HUDEP-2 (cell line): Measurements from ENCODE around the gene MCRIP2.

Experiments used
- DNase-seq, 76 experiments: peaks; one replicate each; lab custom pipeline; 2025; ENCODE audit not compliant: unreplicated experiment in 76 of 76; lab: John Stamatoyannopoulos, UW

Gene MCRIP2

DNA sequence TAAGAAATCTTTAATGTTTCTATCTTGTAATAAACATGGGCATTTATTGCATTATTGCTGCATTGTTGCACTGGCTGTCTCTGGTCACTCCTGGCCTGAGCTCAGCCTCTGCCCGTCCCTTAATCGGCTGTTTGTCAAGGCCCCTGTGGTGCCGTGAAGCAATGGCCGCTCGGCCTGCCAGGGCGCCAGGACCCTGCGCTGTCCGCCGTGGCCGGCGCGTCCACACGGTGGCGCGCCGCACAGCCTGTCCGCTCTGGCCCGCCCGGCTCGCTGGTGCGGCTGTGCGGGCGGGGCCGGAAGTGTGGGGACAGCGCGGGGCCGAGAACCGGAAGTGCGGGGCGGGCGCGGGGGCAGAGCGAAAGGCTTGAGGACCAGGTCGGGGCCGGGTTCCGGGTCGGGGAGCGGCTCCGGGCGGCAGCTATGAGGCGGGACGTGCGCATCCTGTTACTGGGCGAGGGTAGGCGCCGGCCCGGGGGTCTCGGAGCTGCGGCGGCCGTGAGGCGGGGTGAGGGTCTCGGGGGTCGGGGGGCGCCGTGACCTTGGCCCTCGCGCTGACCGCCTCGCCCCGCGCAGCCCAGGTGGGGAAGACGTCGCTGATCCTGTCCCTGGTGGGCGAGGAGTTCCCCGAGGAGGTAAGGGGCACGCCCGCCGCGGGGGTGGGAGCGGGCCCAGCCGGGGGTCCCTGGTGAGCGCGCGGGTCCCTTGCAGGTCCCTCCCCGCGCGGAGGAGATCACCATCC lies 26.3 kb downstream of the MCRIP2 start, which contains the start of gene RHOT2:
Gene RHOT2 (plus strand): TSS at position 353 of the 739 bp plus-strand sequence. CDS start 68 bp downstream, at position 421.
- DNase-seq, result peak in 72 of 76 experiments; percentile 38 to 93 (median 85)

DNA sequence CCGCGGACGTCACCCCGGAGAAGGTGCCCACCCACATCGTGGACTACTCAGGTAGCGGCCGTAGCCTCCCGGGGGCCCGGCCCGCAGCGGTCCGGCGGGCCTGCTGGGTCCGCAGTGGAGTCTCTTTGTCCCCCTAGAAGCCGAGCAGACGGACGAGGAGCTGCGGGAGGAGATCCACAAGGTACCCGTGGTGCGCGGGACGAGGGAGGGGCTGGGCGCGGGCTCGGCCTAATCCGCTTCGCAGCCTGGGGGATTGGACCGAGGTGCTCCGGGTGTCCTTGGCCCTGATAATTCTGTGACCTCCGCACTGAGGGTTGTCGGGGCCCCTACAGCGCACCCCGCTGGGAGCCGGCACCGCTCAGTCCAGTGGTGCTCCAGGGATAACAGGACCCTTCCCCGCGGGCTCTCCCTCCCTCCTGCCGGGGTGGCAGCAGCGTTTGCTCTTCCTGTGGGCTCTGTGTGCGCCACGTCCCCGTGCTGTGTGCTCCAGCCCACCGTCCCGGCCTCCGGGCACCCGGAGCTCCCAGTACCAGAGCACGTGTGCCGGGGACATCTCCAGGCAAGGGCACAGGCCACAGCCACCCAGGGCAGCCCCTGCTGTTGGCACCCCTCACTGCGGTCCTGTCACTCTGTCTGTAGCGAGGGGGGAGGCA lies 27.0 kb downstream of the MCRIP2 start:
- DNase-seq, result peak in 2 of 76 experiments; percentile 17 to 38

DNA sequence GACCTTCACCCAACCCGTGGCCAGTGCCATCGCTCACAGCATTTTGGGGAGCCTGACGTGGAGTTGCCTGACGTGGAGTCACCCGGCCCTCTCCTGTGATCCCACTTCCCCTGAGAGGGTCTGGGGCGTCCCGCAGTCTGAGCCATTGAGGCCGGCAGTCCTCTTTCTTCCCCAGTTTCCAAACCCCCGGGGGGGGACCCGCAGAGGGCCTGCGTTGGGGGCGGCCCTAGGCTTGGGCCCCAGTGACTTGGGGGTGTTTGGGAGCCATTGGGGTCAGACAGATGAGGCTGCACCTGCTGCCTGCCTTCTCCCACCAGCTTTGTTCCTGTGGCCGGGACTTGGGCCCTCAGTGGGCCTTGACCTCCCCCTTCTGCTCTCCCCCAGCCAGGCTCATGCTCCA lies 28.0 kb downstream of the MCRIP2 start:
- no peak for DNase-seq

DNA sequence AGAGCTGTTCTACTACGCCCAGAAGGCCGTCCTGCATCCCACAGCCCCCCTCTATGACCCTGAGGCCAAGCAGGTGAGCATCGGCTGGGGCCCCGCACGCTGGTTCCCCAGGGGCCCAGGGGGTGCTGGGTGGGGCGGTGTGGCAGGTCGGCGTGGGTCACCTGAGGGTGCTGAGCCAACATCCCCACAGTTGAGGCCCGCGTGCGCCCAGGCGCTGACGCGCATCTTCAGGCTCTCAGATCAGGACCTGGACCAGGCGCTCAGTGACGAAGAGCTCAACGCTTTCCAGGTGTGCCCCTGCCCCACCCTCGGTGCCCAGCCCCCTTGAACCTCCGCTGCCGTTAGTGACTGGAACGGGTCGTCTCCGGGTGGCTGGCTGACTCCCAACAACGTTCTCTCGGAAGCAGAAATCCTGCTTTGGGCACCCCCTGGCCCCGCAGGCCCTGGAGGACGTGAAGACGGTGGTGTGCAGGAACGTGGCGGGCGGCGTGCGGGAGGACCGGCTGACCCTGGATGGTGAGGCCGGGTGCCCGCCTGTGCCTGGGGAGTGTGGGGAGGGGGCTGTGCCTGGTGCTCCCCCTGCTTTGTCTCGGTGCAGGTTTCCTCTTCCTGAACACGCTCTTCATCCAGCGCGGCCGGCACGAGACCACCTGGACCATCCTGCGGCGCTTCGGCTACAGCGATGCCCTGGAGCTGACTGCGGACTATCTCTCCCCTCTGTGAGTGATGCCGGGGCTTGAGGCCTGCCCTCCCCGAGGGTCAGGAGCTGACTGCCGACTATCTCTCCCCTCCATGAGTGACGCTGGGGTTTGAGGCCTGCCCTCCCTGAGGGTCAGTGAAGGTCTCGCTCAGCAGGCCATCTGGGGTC lies 29.1 kb downstream of the MCRIP2 start:
- no peak for DNase-seq

DNA sequence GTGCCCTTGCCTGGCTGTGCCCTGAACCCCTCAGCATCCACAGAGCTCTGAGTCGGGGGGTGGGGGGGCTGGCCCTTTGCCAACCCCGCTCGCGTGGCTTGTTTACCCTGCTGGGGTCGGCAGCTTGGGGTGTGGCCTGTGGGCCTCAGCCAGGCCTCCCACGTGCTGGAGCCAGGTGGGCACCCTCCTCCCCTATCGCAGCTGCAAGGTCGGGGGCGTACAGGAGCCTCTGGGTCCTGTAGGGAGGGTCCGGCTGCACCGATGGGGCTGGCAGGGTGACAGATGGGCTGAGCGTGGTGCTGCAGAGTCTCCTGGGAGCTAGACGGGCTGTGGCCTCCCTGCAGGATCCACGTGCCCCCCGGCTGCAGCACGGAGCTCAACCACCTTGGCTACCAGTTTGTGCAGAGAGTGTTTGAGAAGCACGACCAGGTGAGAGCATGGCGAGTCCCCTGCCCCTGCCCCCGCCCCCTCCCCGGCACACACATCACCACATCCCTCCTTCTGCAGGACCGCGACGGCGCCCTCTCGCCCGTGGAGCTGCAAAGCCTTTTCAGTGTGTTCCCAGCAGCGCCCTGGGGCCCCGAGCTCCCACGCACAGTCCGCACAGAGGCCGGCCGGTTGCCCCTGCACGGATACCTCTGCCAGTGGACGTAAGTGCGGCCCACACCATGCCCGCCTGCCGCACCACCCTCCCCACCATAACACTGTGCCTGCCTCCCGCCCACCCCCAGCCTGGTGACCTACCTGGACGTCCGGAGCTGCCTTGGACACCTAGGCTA lies 29.9 kb downstream of the MCRIP2 start:
- DNase-seq, result no peak

DNA sequence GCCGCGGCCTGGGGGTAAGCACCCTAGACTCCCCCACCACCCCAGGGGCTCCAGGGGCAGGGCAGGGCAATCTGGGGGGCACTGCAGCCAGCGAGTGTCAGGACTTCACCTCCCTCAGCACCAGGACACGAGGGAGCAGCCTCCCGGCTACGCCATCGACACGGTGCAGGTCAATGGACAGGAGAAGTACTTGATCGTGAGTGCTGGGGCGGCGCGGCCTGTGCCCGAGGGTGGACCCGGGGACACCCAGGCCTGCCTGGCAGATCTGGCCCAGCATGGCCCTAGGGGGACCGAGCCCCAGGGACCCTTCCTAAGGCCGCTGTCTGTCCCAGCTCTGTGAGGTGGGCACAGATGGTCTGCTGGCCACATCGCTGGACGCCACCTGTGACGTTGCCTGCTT lies 30.7 kb downstream of the MCRIP2 start:
- no peak for DNase-seq

DNA sequence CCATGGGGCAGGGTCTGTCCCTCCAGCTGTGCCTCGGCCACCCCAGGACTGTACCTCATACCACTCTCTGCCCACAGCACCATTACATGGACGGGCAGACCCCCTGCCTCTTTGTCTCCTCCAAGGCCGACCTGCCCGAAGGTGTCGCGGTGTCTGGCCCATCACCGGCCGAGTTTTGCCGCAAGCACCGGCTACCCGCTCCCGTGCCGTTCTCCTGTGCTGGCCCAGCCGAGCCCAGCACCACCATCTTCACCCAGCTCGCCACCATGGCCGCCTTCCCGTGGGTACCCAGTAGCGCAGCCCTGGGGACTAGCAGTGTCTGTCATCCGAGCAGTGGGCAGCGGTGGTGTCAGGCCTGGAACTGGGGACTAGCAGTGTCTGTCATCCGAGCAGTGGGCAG lies 31.2 kb downstream of the MCRIP2 start:
- DNase-seq, result no peak

DNA sequence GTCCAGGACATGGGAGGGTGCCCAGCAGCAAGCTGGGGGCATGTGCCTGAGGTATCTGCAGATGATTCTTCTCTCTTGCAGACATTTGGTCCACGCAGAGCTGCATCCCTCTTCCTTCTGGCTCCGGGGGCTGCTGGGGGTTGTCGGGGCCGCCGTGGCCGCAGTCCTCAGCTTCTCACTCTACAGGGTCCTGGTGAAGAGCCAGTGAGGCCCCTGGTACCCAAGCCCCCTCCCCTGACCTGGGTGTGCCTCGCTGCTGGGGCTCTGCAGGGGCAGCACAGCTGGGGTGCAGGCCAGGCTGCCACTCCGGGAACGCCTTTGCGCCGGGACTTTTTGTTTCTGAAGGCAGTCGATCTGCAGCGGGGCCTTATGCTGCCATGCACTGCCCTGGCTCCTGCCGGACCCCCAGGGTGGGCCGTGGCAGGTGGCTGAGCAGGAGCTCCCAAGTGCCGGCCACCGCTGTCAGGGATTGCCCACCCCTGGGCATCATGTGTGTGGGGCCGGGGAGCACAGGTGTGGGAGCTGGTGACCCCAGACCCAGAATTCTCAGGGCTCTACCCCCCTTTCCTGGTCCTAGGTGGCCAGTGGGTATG lies 31.9 kb downstream of the MCRIP2 start:
- DNase-seq, result no peak

DNA sequence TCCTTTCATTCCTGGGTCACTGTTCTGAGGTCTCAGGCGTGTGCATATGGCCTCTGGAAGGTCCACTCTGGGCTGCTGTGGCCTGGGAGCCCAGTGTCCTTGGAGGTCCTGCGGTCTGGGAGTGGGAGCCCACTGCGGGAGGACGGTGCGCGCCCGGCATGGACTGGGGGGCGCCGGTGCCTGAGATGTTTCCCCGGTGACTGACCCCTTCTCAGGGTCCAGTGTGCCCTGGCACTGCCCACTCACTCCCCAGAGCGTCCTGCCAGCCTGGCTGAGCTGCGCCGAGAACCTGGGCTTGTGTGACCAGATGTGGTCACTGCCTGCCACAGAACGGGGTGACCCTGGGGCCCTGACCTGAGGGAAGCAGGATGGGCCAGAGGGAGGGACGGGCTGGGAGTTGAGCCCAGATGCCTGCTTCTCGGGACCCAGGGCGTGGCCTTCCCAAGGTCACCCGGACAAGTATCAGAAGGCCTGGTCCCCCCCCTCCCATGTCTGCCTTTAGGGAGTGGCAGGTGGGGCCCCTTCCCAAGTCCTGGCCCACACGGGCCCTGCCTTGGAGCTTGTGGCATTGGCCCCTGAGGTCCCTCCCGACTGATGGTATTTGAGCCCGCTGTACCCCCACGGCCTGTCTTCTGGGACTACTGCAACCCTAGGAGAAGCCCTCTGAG lies 32.7 kb downstream of the MCRIP2 start:
- DNase-seq, result no peak

DNA sequence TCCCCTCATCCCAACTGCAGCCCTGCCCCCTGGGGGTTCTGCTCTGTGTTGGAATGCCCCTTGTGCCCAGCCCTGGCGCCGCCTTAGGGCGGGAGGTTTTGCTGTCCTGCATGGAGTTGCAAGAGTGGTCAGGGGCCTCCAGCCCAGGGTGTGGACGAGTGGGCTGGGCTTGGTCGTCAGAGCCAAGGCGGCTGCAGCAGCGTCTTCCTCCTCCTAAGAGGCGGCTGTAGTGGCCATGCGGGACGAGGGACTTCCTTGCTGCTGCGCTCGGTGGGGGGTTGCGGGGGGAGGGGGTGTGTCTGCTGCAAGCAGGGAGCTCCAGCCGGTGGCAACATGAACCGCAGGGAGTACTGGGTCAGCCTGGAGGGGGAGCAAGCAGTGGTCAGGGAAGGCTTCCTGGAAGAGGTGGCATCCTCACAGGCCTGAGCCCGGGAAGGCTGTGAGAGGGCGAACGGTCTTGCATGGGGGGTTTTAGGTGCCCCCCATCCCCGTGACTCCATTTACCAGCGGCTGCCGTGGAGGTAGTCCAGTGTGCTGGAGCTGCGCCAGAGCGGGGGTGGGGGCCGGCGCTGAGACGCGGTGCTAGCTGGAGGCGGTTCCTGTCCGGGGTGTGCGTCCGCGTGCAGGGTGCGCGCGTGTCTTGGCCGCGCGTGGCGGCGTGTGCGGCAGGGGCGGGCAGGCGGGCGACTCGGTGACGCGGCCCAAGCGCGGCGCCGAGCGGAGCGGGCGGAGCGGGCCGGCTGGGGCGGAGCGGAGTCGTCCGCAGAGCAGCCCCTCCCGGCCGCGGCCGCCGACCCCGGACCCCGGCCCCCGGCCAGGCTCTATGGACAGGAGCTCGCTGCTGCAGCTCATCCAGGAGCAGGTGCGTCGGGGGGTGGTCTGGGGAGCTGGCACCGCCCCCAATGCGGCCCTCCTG lies 33.6 kb downstream of the MCRIP2 start, which contains the start of gene RHBDL1:
Gene RHBDL1 (plus strand): TSS at position 704 of the 916 bp plus-strand sequence. CDS start 120 bp downstream, at position 824.
- DNase-seq, result peak in 8 of 76 experiments; percentile 10 to 43 (median 24)

DNA sequence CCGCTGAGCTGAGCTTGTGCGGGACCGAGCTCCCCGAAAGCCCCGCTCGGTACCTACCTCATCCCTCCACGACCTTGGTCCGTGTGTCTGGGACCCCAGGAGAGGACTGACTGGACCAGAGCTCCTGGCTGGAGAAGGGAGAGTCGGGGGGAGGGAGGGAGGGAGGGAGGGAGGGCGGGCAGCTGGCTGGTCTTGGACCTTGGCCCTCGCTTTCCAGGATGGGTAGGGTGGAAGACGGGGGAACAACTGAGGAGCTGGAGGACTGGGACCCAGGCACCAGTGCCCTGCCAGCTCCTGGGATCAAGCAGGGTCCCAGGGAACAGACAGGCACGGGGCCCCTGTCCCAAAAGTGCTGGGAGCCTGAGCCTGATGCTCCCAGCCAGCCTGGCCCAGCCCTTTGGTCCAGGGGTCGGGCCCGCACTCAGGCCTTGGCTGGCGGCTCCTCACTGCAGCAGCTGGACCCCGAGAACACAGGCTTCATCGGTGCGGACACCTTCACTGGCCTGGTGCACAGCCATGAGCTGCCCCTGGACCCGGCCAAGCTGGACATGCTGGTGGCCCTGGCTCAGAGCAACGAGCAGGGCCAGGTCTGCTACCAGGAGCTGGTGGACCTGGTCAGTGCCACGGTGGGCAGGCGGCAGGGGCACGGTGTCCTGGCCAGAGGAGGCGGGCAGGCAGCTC lies 34.4 kb downstream of the MCRIP2 start:
- no peak for DNase-seq

DNA sequence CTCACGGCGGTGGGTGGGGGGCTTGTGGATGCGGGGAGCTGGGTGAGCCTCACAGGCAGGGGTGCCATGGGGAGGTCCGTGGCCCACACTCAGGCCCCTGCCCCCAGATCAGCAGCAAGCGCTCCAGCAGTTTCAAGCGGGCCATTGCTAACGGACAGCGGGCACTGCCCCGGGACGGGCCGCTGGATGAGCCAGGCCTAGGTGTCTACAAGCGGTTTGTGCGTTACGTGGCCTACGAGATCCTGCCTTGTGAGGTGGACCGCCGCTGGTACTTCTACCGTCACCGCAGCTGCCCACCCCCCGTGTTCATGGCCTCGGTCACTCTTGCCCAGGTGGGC lies 34.9 kb downstream of the MCRIP2 start:
- no peak for DNase-seq

DNA sequence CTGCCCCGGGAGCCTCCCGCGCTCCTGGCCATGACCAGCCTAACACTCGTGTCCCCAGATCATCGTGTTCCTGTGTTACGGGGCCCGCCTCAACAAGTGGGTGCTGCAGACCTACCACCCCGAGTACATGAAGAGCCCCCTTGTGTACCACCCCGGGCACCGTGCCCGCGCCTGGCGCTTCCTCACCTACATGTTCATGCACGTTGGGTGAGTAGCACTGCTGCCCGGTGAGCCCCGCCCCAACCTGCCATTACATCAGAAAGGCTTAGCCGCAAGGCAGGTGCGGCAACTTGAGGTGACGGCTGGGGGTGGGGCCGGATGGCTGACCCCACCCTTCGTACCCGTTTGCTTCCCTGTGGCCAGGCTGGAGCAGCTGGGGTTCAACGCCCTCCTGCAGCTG lies 35.3 kb downstream of the MCRIP2 start:
- no peak for DNase-seq

DNA sequence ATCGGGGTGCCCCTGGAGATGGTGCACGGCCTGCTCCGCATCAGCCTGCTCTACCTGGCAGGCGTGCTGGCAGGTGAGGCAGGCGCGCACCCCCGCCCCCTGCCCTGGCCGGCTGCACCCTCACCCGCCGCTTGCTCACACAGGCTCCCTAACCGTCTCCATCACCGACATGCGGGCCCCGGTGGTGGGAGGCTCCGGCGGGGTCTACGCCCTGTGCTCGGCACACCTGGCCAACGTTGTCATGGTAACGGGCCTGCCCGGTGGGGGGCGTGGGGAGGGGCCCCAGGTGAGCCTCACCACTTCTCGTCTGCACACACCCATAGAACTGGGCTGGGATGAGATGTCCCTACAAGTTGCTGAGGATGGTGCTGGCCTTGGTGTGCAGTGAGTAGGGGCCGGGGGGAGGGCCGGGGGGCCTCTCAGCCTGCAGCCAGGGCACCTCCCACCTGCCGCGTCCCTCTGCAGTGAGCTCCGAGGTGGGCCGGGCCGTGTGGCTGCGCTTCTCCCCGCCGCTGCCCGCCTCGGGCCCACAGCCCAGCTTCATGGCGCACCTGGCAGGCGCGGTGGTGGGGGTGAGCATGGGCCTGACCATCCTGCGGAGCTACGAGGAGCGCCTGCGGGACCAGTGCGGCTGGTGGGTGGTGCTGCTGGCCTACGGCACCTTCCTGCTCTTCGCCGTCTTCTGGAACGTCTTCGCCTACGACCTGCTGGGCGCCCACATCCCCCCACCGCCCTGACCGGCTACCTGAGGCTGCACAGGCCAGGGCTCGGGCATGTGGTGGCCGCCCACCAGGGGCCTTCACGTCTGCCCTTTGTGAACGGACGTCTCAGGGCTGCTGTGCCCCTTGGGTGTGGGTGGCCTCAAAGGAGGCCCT lies 35.9 kb downstream of the MCRIP2 start:
- no peak for DNase-seq

DNA sequence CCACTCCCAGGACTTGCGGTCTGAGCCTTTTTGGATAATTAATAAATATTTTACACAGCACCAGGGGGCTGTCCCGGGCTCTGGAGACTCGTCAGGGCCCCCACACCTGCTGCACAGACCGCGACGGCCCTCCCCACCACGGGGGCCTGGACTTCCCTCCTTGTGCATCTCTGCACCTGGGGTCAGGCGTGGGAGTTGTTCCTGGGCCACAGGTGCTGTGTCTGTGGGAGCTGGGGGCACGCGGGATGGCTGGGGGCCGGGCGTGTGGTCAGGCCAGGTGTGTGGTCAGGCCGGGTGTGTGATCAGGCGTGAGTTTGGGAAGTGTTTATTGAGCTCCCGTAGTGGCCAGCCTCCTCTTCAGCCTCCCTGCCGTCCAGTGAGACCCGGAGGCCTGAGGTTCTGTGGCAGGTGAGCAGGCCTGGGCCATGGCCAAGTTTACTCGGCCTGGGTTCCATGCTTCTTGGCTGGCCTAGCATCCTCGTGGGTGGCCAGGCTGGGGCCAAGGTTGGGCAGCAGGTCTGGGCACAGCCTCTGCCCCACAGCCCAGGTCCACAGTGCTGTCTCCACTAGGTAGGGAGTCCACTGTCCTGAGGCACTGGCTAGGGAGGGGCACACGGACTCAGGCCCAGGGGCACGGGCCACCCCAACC lies 36.7 kb downstream of the MCRIP2 start:
- no peak for DNase-seq
